HG03095 (cell line): ENCODE results near the gene ANP32A.
"Not testable (repeated sequence)": the region's sequence is repeated elsewhere in the genome, so short reads cannot be mapped to it uniquely, and the experiment has no call there.

Experiments used
- ATAC-seq: cut with Tn5 transposase; IDR thresholded peaks from one replicate; pipeline ENCODE4 v1.9.1; 2021; ENCODE audit warnings: moderate library complexity; ENCODE audit not compliant: unreplicated experiment

ANP32A gene

GRCh38 chr15:68820295-68821189 lies at the start of gene ANP32A:
Gene ANP32A, minus strand, starts transcription at chr15:68820895. Its CDS starts 144 bp downstream, at chr15:68820751.
- ATAC-seq = peak; percentile 49

- ATAC-seq = no peak
These were observed 47.6 kb upstream of the ANP32A start for GRCh38 chr15:68868296-68868695.

GRCh38 chr15:68862415-68862814 lies 41.7 kb upstream of the ANP32A start:
- no peak for ATAC-seq

GRCh38 chr15:68858666-68859065 lies 38.0 kb upstream of the ANP32A start:
- not testable (repeated sequence) for ATAC-seq

DNA sequence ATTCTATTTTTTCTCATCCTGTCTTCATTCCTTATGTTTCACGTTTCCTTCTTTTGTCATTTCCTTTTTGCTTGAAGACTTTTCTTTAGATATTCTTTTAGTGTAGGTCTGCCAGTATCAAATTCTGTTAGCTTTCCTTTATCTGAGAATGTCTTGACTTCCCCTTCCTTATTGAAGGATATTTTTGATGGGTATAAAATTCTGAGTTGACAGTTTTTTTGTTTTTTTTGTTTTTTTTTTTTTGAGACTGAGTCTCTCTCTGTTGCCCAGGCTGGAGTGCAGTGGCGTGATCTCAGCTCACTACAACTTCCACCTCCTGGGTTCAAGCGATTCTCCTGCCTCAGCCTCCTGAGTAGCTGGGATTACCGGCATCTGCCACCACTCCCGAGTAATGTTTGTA lies 36.7 kb upstream of the ANP32A start:
- ATAC-seq = not testable (repeated sequence)

- no peak for ATAC-seq
These were observed 31.8 kb upstream of the ANP32A start for GRCh38 chr15:68852461-68852860.

DNA sequence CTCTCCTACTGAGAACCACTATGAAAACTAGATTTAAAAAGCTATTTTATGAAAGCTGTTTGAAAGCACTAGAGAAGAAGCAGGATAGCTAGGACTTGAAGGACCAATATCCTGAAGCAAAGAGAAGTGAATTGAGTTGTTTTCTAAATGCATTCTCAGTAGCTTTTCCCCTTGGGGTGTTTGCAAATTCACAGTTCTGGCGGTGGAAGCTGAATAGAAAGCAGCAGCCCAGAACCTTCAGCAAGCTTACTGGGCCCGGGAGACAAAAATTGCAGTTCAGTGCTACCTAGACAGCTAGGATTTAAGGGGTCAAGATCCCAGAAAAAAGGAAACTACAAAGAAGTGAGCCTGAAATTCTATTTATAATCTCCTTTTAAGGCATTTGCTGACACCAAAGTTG lies 31.3 kb upstream of the ANP32A start:
- no peak for ATAC-seq

DNA sequence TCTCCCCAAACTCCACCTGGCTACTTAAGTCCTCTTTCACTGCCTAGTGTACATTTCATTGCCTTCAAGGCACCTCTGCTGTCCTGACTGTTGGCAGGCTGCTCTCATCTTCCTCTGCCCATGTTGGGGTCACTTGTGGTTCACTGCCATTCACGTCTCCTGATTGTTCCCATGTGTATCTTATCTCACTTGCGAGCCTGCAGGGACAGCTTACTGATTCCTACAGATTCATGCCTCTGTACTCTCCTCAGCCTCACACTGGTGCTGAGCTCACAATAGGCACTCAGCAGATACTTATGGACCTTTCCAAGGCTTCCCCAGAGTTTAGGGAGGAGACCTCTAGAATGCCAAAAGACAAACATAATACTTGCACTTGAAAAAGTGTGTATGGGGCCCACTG lies 28.8 kb upstream of the ANP32A start:
- ATAC-seq = no peak

DNA sequence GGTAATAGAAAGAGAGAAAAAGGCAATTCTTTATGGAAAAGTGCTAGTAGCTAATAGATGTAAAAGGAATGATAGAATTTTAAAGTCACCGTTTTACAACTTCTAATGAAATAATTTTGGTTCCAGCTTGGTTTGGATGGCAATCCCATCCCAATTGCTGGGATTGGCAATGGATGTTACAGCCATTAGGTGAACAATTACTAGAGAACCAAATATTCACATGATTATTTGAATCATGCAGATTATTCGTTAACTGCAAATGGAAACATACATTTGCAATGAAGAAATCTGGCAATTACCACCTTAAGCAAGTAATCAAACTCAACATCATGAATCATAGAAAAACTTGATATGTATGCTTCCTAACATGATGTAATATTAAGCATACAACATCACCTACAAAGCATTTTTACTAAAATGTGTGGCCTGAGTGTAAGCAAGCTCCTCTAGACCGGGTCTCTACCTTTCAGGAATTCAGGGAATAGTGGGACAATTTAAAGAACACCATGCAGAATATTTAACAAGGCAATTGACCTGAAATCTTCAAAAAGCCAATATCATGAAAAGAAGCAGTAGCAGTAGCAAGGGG lies 26.2 kb upstream of the ANP32A start:
- no peak for ATAC-seq

DNA sequence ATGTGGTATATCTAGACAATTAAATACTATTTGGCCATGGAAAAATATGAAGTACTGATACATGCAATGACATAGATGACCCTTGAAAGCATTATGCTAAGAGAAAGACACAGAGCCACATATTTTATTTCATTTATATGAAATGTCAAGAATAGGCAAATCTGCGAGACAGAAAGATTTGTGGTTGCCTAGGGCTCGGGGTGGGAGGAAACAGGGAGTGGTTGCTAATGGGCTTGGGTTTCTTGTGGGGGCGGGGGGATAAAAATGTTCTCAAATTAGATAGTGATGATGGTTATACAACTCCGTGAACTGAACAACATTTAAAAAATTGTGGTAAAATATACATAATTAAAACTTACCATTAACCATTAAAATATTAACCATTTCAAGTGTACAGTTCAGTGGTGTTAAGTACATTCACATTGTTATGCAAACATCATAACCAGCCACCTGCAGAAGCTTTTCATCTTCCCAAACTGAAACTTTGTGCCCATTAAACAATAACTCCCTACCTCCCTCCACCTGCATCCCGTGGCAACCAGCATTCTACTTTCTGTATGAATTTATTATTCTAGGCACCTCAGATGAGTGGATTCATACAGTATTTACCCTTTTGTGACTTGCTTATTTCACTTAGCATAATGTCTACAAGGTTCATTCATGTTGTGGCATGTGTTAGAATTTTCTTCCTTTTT lies 24.3 kb upstream of the ANP32A start:
- no peak for ATAC-seq

DNA sequence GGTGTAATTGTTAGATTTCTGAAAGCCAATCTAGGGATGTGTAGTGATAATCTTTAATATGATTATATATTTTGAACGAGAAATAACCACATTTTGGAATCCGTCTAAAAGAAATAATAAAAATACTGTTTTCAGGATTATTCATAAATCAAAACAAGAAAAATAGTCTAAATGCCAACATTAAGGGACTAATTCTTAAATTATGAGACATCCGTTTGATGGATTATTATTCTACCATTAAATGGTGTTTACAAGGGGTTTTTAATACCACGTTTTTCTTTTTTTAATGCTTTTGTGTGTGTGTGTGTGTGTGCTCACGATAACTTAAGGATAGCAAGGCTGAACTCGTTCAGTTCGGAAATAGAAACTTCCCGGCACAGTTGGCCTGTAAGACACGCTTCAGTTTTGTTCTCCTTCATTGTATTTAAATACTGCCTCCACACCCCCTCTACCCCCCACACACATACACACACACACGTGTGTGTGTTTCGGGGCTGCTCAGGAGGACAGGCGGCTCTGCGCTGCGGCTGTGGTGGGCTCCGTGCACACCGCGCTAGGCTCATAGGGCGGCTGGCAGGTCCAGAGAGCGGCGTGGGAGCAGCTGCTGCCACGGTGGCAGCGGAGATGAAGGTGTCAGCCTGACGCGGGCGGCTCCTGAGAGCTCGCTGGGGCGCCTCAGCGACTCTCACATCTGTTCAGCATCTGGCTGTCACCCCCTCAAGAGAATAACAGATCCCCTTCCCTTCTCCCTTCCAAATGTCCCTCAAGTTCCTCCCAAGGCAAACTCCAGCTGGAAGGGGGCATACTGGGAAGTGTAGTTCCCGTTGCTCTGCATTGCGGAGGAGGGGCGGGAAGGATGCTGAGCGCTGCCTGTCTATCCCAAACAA lies 23.0 kb upstream of the ANP32A start:
- no peak for ATAC-seq

- ATAC-seq = no peak
These were observed 22.3 kb upstream of the ANP32A start for GRCh38 chr15:68842958-68843357.

DNA sequence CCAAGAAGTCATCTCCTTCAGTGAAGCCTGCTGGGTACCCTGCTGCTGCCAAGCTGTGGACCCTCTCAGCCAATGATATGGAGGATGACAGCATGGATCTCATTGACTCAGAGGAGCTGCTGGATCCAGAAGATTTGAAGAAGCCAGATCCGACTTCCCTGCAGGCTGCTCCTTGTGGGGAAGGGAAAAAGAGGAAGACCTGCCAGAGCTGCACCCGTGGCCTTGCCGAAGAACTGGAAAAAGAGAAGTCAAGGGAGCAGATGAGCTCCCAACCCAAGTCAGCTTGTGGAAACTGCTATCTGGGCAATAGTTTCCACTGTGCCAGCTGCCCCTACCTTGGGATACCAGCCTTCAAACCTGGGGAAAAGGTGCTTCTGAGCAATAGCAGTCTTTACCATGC lies 13.7 kb upstream of the ANP32A start:
- ATAC-seq = no peak

GRCh38 chr15:68833700-68834331 lies 13.1 kb upstream of the ANP32A start:
- no peak for ATAC-seq

GRCh38 chr15:68830141-68830785 lies 9.6 kb upstream of the ANP32A start:
- no peak for ATAC-seq

GRCh38 chr15:68829068-68829467 lies 8.4 kb upstream of the ANP32A start:
- ATAC-seq = no peak

DNA sequence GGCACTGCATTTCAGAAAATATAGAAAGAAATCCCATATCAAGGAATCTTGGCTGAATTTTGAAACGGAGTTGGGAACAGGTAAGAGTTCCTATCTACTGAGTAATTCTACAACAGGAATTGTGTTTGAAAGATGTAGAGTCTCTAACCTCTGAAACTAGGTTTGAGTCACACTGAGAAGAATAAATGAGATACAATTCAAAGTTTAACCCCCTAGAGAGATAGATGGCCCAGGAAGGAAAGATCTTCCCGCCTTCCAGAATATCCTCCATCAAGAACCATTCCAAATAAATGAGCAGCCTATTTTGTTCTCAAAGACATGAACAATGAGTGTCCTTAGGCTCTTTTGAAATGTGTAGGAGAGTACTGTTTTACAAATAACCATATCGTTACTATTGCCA lies 2.9 kb upstream of the ANP32A start:
- no peak for ATAC-seq

- no peak for ATAC-seq
These were observed 2.1 kb upstream of the ANP32A start for GRCh38 chr15:68822818-68823217.

DNA sequence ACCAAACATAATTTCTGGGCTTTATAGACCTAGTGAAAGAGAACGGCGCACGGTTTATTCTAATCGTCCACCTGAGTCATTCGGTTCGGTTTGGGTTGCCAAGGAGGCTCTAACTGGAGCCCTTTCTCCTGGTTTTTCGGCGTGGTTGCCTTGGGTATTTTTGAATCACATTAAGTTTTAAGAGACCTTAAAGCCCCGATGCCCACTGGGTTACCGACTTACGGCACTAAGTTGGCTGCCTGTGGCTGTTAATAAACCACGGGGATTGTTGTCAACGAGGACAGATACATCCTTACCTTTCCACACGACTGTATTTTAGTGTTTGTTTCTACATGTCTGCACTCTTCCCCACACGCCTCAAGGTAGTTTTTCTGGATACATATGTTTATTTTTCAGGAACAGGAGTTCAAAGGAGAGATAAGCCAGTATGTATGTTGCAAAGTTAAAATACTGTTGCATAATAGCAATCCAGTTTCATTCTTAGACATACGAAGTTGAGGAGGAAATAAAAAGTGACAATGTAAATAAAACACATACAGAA lies 1.2 kb upstream of the ANP32A start:
- ATAC-seq = no peak
